A549 (cell line): ENCODE results near the gene RIN3. TPM values are rescaled to one million over a fixed set of nuclear protein-coding genes. Genes with fewer than 3 reads are reported as not detected.

Experiments used
- ATAC-seq, 2 experiments: fragments of 200-7000 bp in 1 of 2; fragments of >200 bp in 1 of 2; cut with Nextera tagmentation in 1 of 2; cut with Tn5 transposase in 1 of 2; 3 replicates each; pipeline versions ENCODE4 v1.8.0 to v1.9.1; 2018 to 2020; ENCODE audit warnings: mild to moderate bottlenecking in 1 of 2, moderate library complexity in 1 of 2
- CTCF ChIA-PET: fragments of 300-600 bp; sonication (Branson Sonifier 250); formaldehyde crosslinking; extraction: SDS; loops from one replicate; lab custom pipeline; 2021; ENCODE audit warnings: antibody characterized with exemption, inconsistent platforms; lab: Yijun Ruan, JAX
- POLR2A ChIA-PET: fragments of 350-600 bp; formaldehyde crosslinking; extraction: SDS; loops from one replicate; lab custom pipeline; 2021; ENCODE audit warnings: antibody characterized with exemption, inconsistent platforms; lab: Yijun Ruan, JAX
- DNase-seq, 2 experiments: peaks; one replicate each; pipeline versions ENCODE4 v3.0.0 to v3.0.0-alpha.2; 2011 to 2016; ENCODE audit warnings: low read depth in 1 of 2, low spot score in 1 of 2
- FAIRE-seq: peaks from 2 replicates; lab custom pipeline; 2011; peaks lifted over from hg19 to GRCh38; lab: Jason Lieb, UNC
- H3K27ac ChIP-seq, 2 experiments: fragments of >200 bp; sonication (Bioruptor Twin); formaldehyde crosslinking; 3 replicates each; pipeline ENCODE4 v1.5.1; 2016 to 2017
- H3K4me1 ChIP-seq: fragments of >200 bp; sonication (Bioruptor Twin); formaldehyde crosslinking; 3 replicates; pipeline ENCODE4 v1.6.1; 2016
- H3K4me2 ChIP-seq: fragments of >200 bp; sonication (Bioruptor Twin); formaldehyde crosslinking; 3 replicates; pipeline ENCODE4 v1.6.1; 2016
- H3K4me3 ChIP-seq: fragments of >200 bp; sonication (Bioruptor Twin); formaldehyde crosslinking; 3 replicates; pipeline ENCODE4 v1.5.1; 2016
- H3K9me3 ChIP-seq: fragments of >200 bp; sonication (Bioruptor Twin); formaldehyde crosslinking; 3 replicates; pipeline ENCODE4 v1.6.1; 2016
- BHLHE40 ChIP-seq: IDR thresholded peaks from 2 replicates; pipeline ENCODE4 v1.6.1; 2012; ENCODE audit warnings: low read depth, low read length, inconsistent platforms
- CEBPB ChIP-seq, 2 experiments: fragments of >200 bp in 1 of 2; sonication (Bioruptor Twin) in 1 of 2; formaldehyde crosslinking in 1 of 2; IDR thresholded peaks; 2 replicates each; pipeline ENCODE4 v1.6.1; 2012 to 2016
- CHD2 ChIP-seq: fragments of 150-350 bp; IDR thresholded peaks from 2 replicates; pipeline ENCODE4 v1.6.1; 2014; ENCODE audit warnings: low read length; ENCODE audit not compliant: partially characterized antibody
- EHF ChIP-seq: fragments of 250-450 bp; sonication (Bioruptor Pico); IDR thresholded peaks from 2 replicates; pipeline ENCODE4 v1.5.0; 2020; ENCODE audit warnings: mild to moderate bottlenecking
- EHMT2 ChIP-seq: fragments of 200-600 bp; sonication (generic); IDR thresholded peaks from 2 replicates; pipeline ENCODE4 v1.6.1; 2016; ENCODE audit warnings: antibody characterized with exemption, low read depth, mild to moderate bottlenecking, moderate library complexity
- EP300 ChIP-seq, 2 experiments: fragments of >200 bp; sonication (Bioruptor Twin); formaldehyde crosslinking; IDR thresholded peaks; 2 replicates in 1 of 2; 3 replicates in 1 of 2; pipeline ENCODE4 v1.6.1; 2016 to 2017
- ESRRA ChIP-seq: fragments of 150-350 bp; IDR thresholded peaks from 2 replicates; pipeline ENCODE4 v1.6.1; 2014; ENCODE audit warnings: mild to moderate bottlenecking, low read length, borderline replicate concordance
- HEYL ChIP-seq: fragments of 250-450 bp; sonication (Bioruptor Pico); IDR thresholded peaks from 2 replicates; pipeline ENCODE4 v1.8.0; 2021; ENCODE audit warnings: mild to moderate bottlenecking, moderate library complexity
- HOXA7 ChIP-seq: fragments of 250-450 bp; sonication (Bioruptor Pico); IDR thresholded peaks from 2 replicates; pipeline ENCODE4 v1.5.0; 2020; ENCODE audit warnings: mild to moderate bottlenecking, moderate library complexity
- JUN ChIP-seq, 2 experiments: fragments of >200 bp; sonication (Bioruptor Twin); formaldehyde crosslinking; IDR thresholded peaks; 2 replicates in 1 of 2; 3 replicates in 1 of 2; pipeline ENCODE4 v1.6.1; 2016 to 2017
- JUNB ChIP-seq: fragments of >200 bp; sonication (Bioruptor Twin); formaldehyde crosslinking; IDR thresholded peaks from 2 replicates; pipeline ENCODE4 v1.6.1; 2016
- MAFK ChIP-seq: fragments of 450-650 bp; IDR thresholded peaks from 2 replicates; pipeline ENCODE4 v1.6.1; 2014; ENCODE audit not compliant: partially characterized antibody
- NFE2L2 ChIP-seq: fragments of 150-350 bp; conservative IDR thresholded peaks from 2 replicates; pipeline ENCODE4 v1.6.1; 2014; ENCODE audit warnings: low read length
- NPAS2 ChIP-seq: fragments of 250-450 bp; sonication (Bioruptor Pico); IDR thresholded peaks from 2 replicates; pipeline ENCODE4 v1.8.0; 2022; ENCODE audit warnings: mild to moderate bottlenecking, moderate library complexity, borderline replicate concordance
- NR3C1 ChIP-seq: fragments of >200 bp; sonication (Bioruptor Twin); formaldehyde crosslinking; IDR thresholded peaks from 3 replicates; pipeline ENCODE4 v1.6.1; 2017
- POLR2A ChIP-seq: IDR thresholded peaks from 2 replicates; pipeline ENCODE4 v1.6.1; 2012; ENCODE audit warnings: mild to moderate bottlenecking, low read length
- POLR2AphosphoS2 ChIP-seq: conservative IDR thresholded peaks from 2 replicates; pipeline ENCODE4 v1.6.1; 2012; ENCODE audit warnings: low read length, improper control_type of control experiment, inconsistent platforms
- RAD21 ChIP-seq, 2 experiments: fragments of >200 bp in 1 of 2; sonication (Bioruptor Twin) in 1 of 2; formaldehyde crosslinking in 1 of 2; IDR thresholded peaks in 1 of 2; conservative IDR thresholded peaks in 1 of 2; 2 replicates in 1 of 2; 3 replicates in 1 of 2; pipeline ENCODE4 v1.6.1; 2012 to 2018; ENCODE audit warnings: inconsistent platforms in 1 of 2
- RFX5 ChIP-seq: fragments of 450-650 bp; IDR thresholded peaks from 2 replicates; pipeline ENCODE4 v1.7.1; 2014; ENCODE audit warnings: antibody characterized with exemption, mild to moderate bottlenecking, moderate library complexity
- ZC3H11A ChIP-seq: fragments of 450-650 bp; IDR thresholded peaks from 2 replicates; pipeline ENCODE4 v1.6.1; 2014; ENCODE audit warnings: antibody characterized with exemption, mild to moderate bottlenecking
- ZSCAN20 ChIP-seq: fragments of 250-450 bp; sonication (Bioruptor Pico); IDR thresholded peaks from 2 replicates; pipeline ENCODE4 v1.8.0; 2022; ENCODE audit warnings: mild to moderate bottlenecking, moderate library complexity
- WGBS: methylation state at CpG from one replicate; pipeline ENCODE4 v1.1.6; 2017; ENCODE audit errors: missing lambda C conversion rate; 5-methylcytosine and 5-hydroxymethylcytosine counted together
- polyA plus RNA-seq, 4 experiments: library from polyadenylated mRNA; depleted of rRNA in 3 of 4; stranded (reverse); fragments of >200 nt; fragmentation: RNase III in 1 of 4; extraction: RNeasy Plus Mini Kit Qiagen cat#74134 plus additional on column Dnase treatment in 1 of 4; gene quantifications; 2 replicates in 3 of 4; 3 replicates in 1 of 4; pipeline ENCODE4 v1.2.3, GENCODE V29; 2011 to 2017
- TF ChIP-seq, protein P1 (sequence below): IDR thresholded peaks from 2 replicates; pipeline ENCODE4 v1.6.1; 2012; ENCODE audit warnings: low read depth, borderline replicate concordance
- TF ChIP-seq, protein P2 (sequence below): fragments of 250-450 bp; sonication (Bioruptor Pico); IDR thresholded peaks from 2 replicates; pipeline ENCODE4 v1.5.0; 2020; ENCODE audit warnings: low read depth, mild to moderate bottlenecking, moderate library complexity
- TF ChIP-seq, protein P3 (sequence below): fragments of >200 bp; sonication (Bioruptor Twin); formaldehyde crosslinking; IDR thresholded peaks from 3 replicates; pipeline ENCODE4 v1.6.1; 2016
- TF ChIP-seq, protein P4 (sequence below): fragments of 150-350 bp; IDR thresholded peaks from 2 replicates; pipeline ENCODE4 v1.6.1; 2014; ENCODE audit warnings: low read depth, mild to moderate bottlenecking, low read length
- TF ChIP-seq, protein P5 (sequence below): fragments of 250-450 bp; sonication (Bioruptor Pico); IDR thresholded peaks from 2 replicates; pipeline ENCODE4 v1.5.0; 2021; ENCODE audit warnings: mild to moderate bottlenecking, moderate library complexity, borderline replicate concordance
- TF ChIP-seq, protein P6 (sequence below): IDR thresholded peaks from 2 replicates; pipeline ENCODE4 v1.6.1; 2012
- TF ChIP-seq, protein P7 (sequence below): IDR thresholded peaks from 2 replicates; pipeline ENCODE4 v1.6.1; 2012

Gene RIN3
- polyA plus RNA-seq, 2 of the 4 experiments (the other 2 are of a cell fraction), result 5.6 to 14.5 TPM

DNA sequence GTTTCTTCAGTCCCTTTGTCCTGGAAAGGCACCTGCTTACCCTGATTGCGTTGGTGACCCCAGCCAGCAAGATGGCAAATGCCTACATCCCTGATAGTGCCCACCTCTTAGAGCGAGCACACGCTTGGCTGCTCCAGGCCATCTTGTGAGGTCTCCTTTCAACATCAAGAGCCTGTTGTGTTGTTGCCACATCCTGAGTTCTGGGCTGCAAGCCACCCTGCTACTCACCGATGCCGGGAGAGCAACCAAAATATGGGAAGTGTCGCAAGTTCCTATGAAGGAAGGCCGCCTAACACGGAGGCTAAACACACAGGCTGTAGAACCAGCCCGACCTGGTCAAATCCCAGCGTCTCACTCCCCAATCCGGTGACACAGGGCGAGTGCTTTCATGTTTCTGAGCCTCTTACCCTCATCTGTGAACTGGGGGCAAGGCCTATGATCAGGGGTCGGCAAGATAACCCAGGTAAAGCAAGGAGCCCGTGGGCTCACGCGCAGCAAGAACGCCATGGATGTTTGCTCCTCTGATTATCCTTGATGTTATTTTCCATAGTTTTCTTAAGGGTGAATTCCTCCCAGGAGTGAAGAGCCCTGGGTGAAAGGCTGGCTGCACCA is 136.5 kb downstream of the RIN3 start:
- Histone ChIP-seq H3K4me2 (no peak overlapping the region), H3K4me3 (no peak overlapping the region), H3K27ac (no peak overlapping the region), H3K9me3 (peaks cover 3% of the 10 kb centered on the region; the same call in 1 of the 3 replicates), H3K4me1 (no peaks in the 10 kb centered on the region; the same call in 2 of the 3 replicates)
- DNase-seq (no peak), ATAC-seq (no peak), FAIRE-seq (no peak)
- ChIA-PET POLR2A (no interaction called here), CTCF (no interaction called here)
- TF ChIP-seq CHD2, result no peak
- TF ChIP-seq RFX5, result no peak
- TF ChIP-seq, protein P1, sequence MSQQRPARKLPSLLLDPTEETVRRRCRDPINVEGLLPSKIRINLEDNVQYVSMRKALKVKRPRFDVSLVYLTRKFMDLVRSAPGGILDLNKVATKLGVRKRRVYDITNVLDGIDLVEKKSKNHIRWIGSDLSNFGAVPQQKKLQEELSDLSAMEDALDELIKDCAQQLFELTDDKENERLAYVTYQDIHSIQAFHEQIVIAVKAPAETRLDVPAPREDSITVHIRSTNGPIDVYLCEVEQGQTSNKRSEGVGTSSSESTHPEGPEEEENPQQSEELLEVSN, result no peak
- TF ChIP-seq POLR2A, result no peak
- no peak for TF ChIP-seq POLR2AphosphoS2
- TF ChIP-seq RAD21 (conservative IDR thresholded peaks at IDR 0.05 in 1 of 2, IDR thresholded peaks at IDR 0.05 in 1 of 2), result no peak
- TF ChIP-seq MAFK, result no peak
- TF ChIP-seq EHF (CRISPR knock-in tag), result no peak
- TF ChIP-seq NR3C1, result no peak
- TF ChIP-seq, protein P2, sequence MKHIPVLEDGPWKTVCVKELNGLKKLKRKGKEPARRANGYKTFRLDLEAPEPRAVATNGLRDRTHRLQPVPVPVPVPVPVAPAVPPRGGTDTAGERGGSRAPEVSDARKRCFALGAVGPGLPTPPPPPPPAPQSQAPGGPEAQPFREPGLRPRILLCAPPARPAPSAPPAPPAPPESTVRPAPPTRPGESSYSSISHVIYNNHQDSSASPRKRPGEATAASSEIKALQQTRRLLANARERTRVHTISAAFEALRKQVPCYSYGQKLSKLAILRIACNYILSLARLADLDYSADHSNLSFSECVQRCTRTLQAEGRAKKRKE (CRISPR knock-in tag), result no peak
- TF ChIP-seq HEYL, result no peak
- TF ChIP-seq, protein P3, sequence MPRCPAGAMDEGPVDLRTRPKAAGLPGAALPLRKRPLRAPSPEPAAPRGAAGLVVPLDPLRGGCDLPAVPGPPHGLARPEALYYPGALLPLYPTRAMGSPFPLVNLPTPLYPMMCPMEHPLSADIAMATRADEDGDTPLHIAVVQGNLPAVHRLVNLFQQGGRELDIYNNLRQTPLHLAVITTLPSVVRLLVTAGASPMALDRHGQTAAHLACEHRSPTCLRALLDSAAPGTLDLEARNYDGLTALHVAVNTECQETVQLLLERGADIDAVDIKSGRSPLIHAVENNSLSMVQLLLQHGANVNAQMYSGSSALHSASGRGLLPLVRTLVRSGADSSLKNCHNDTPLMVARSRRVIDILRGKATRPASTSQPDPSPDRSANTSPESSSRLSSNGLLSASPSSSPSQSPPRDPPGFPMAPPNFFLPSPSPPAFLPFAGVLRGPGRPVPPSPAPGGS, result no peak
- no peak for TF ChIP-seq ESRRA
- TF ChIP-seq, protein P4, sequence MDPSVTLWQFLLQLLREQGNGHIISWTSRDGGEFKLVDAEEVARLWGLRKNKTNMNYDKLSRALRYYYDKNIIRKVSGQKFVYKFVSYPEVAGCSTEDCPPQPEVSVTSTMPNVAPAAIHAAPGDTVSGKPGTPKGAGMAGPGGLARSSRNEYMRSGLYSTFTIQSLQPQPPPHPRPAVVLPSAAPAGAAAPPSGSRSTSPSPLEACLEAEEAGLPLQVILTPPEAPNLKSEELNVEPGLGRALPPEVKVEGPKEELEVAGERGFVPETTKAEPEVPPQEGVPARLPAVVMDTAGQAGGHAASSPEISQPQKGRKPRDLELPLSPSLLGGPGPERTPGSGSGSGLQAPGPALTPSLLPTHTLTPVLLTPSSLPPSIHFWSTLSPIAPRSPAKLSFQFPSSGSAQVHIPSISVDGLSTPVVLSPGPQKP, result no peak
- no peak for TF ChIP-seq NPAS2
- no peak for TF ChIP-seq NFE2L2
- TF ChIP-seq EP300 (IDR thresholded peaks at IDR 0.05), result no peak
- TF ChIP-seq, protein P5, sequence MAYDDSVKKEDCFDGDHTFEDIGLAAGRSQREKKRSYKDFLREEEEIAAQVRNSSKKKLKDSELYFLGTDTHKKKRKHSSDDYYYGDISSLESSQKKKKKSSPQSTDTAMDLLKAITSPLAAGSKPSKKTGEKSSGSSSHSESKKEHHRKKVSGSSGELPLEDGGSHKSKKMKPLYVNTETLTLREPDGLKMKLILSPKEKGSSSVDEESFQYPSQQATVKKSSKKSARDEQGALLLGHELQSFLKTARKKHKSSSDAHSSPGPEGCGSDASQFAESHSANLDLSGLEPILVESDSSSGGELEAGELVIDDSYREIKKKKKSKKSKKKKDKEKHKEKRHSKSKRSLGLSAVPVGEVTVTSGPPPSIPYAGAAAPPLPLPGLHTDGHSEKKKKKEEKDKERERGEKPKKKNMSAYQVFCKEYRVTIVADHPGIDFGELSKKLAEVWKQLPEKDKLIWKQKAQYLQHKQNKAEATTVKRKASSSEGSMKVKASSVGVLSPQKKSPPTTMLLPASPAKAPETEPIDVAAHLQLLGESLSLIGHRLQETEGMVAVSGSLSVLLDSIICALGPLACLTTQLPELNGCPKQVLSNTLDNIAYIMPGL (CRISPR knock-in tag), result no peak
- no peak for TF ChIP-seq JUN (IDR thresholded peaks at IDR 0.05)
- TF ChIP-seq, protein P6, sequence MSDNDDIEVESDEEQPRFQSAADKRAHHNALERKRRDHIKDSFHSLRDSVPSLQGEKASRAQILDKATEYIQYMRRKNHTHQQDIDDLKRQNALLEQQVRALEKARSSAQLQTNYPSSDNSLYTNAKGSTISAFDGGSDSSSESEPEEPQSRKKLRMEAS, result no peak
- WGBS, result 91% methylated on average over 17 of the region's 17 CpGs

DNA sequence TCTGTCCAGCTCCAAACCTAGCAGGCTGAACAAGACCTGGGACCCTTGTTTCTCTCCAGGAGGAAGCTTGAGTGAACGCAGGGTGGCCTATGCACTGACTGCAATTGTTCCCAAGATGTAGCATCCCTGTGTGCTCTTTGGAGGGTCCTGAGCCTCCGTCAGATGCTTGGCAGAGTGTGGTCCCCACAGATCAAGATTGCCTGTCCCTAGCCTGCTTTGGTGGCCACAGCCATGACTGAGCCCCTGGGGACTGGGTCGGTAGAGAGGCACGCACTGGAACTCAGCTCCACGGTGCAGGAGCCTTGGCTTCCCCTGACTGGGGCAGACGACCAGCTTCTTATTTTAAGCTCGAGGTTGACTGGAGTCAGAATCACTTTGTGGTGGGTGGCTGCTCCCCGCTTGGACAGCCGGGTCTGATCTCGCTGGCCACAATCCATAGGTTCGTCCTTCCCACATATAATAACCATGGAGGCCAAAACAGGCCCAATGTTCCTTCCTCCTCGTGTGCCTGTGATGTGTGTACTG is 137.1 kb downstream of the RIN3 start:
- H3K27ac ChIP-seq, result no peak overlapping the region
- H3K4me3 ChIP-seq, result no peak overlapping the region
- H3K9me3 ChIP-seq, result no peaks in the 10 kb centered on the region
- ATAC-seq, result no peak
- no peak for FAIRE-seq
- CTCF ChIA-PET, result no interaction called here
- H3K4me2 ChIP-seq, result no peak overlapping the region
- 95% methylated on average over 11 of the region's 12 CpGs for WGBS
- TF ChIP-seq BHLHE40 (no peak), HOXA7 (CRISPR knock-in tag) (no peak), JUNB (no peak), CEBPB (IDR thresholded peaks at IDR 0.05) (no peak), JUN (IDR thresholded peaks at IDR 0.05) (no peak), HEYL (no peak), EHMT2 (no peak), EP300 (IDR thresholded peaks at IDR 0.05) (no peak), ZC3H11A (no peak), POLR2AphosphoS2 (no peak), ZSCAN20 (no peak)
- TF ChIP-seq, protein P5 (CRISPR knock-in tag), result no peak
- TF ChIP-seq, protein P2 (CRISPR knock-in tag), result no peak
- TF ChIP-seq, protein P7, sequence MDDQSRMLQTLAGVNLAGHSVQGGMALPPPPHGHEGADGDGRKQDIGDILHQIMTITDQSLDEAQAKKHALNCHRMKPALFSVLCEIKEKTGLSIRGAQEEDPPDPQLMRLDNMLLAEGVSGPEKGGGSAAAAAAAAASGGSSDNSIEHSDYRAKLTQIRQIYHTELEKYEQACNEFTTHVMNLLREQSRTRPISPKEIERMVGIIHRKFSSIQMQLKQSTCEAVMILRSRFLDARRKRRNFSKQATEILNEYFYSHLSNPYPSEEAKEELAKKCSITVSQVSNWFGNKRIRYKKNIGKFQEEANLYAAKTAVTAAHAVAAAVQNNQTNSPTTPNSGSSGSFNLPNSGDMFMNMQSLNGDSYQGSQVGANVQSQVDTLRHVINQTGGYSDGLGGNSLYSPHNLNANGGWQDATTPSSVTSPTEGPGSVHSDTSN, result no peak
- POLR2A ChIA-PET, result no interaction called here
- no peak for DNase-seq
- no peaks in the 10 kb centered on the region; the same call in 2 of the 3 replicates for H3K4me1 ChIP-seq
